ENCODE measurements around the gene DIPK1B. TPM values are rescaled to one million over a fixed set of nuclear protein-coding genes. Genes with fewer than 3 reads are reported as not detected.

DIPK1B gene
- polyA plus RNA-seq, 3 donors = 0.10 TPM; not detected in 2

DNA sequence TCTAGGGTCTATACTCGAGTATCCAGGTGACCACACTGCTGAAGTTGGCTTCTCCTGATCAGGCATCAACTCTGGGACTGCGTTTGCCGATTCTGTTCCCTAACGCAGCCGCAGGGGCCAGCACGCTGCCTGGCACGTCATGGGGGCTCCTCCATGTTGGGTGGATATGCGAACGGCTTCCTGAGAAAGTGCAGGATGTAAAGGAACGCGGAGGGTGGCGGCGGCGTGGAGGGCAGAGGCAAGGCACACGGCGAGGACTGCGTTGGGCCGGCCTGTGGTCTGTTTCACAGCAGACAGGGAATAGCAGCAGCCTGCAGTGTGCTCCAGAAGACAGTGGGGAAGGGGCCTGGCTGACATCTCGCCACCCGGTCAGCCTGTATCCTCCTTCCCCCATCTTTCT, 26.6 kb downstream of the DIPK1B start:
- H3K27ac ChIP-seq (ENCODE audit: low read depth in 1 of 2, low read length in 2 of 2) = no peak overlapping the region
- Mint-ChIP-seq H3K27me3 (ENCODE audit: low read depth in 3 of 3) (peaks cover 18 to 41% (median 31%) of the 10 kb centered on the region in 3 donors), H3K4me3 (peak overlapping the region in 1 of 2 donors; percentile 35), H3K9me3 (peaks cover 0 to 3% (median 0%) of the 10 kb centered on the region in 7 donors), H3K36me3 (no peaks in the 10 kb centered on the region), H3K4me1 (no peaks in the 10 kb centered on the region), H3K27ac (no peak overlapping the region)
- no peak for DNase-seq
- no peak overlapping the region for H3K9ac ChIP-seq (ENCODE audit: insufficient read depth, low read length, poor library complexity, severe bottlenecking)
- TF ChIP-seq, protein P1, sequence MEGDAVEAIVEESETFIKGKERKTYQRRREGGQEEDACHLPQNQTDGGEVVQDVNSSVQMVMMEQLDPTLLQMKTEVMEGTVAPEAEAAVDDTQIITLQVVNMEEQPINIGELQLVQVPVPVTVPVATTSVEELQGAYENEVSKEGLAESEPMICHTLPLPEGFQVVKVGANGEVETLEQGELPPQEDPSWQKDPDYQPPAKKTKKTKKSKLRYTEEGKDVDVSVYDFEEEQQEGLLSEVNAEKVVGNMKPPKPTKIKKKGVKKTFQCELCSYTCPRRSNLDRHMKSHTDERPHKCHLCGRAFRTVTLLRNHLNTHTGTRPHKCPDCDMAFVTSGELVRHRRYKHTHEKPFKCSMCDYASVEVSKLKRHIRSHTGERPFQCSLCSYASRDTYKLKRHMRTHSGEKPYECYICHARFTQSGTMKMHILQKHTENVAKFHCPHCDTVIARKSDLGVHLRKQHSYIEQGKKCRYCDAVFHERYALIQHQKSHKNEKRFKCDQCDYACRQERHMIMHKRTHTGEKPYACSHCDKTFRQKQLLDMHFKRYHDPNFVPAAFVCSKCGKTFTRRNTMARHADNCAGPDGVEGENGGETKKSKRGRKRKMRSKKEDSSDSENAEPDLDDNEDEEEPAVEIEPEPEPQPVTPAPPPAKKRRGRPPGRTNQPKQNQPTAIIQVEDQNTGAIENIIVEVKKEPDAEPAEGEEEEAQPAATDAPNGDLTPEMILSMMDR (IDR thresholded peaks at IDR 0.05) = no peak
- no peak overlapping the region for H3K4me3 ChIP-seq (replicated peaks in 1 of 3; ENCODE audit: low read depth in 2 of 3, low read length in 3 of 3)
- 96% methylated on average over 20 of the region's 20 CpGs for WGBS (ENCODE audit: insufficient coverage)
- H4K20me1 ChIP-seq (ENCODE audit: insufficient read depth, low read length) = no peaks in the 10 kb centered on the region
- no peaks in the 10 kb centered on the region for H3K79me2 ChIP-seq (ENCODE audit: insufficient read depth, low read length)
- H3K27me3 ChIP-seq (ENCODE audit: control insufficient read depth in 2 of 2, insufficient read depth in 2 of 2, low read length in 2 of 2) = peaks cover 5 to 24% of the 10 kb centered on the region in 2 donors
- no peaks in the 10 kb centered on the region for H3K9me3 ChIP-seq (replicated peaks in 1 of 2; ENCODE audit: control insufficient read depth in 1 of 2, insufficient read depth in 1 of 2, low read length in 2 of 2)
- no peak overlapping the region for H3K4me2 ChIP-seq (replicated peaks; ENCODE audit: extremely low read depth, low read length, poor library complexity, severe bottlenecking)
- H3K36me3 ChIP-seq (replicated peaks in 1 of 2; ENCODE audit: control insufficient read depth in 1 of 2, insufficient read depth in 2 of 2, low read length in 2 of 2) = no peaks in the 10 kb centered on the region
- H3K4me1 ChIP-seq (ENCODE audit: control insufficient read depth in 1 of 2, insufficient read depth in 2 of 2, low read length in 2 of 2) = no peaks in the 10 kb centered on the region
- intact Hi-C loops (cut with micrococcal nuclease) = no loop called here
- H2AFZ ChIP-seq (ENCODE audit: insufficient read depth, low read depth, low read length, poor library complexity, severe bottlenecking) = no peak overlapping the region

DNA sequence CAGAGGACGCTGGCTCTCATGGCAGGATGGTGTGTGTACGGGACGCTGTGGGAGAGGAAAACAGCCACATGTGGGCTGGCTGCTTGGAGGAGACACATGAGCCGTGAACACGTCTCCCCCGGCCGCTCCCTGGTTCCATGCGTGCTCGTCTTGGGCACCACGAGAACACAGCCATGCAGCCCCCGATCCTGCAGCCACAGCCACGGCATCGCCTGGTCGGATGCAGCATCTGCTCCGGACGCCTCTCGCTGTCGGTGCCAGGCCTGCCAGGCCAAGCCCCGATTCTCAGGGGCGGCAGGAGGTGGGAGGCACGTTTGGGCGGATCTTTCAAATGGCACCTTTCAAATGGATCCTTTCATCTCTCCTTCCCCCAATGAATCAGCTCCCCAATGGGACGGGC, 27.1 kb downstream of the DIPK1B start:
- TF ChIP-seq, protein P1 (IDR thresholded peaks at IDR 0.05) = no peak
- Histone ChIP-seq H3K9ac (ENCODE audit: insufficient read depth, low read length, poor library complexity, severe bottlenecking) (no peak overlapping the region), H3K27me3 (ENCODE audit: control insufficient read depth in 2 of 2, insufficient read depth in 2 of 2, low read length in 2 of 2) (peaks cover 5 to 24% of the 10 kb centered on the region in 2 donors), H3K4me2 (replicated peaks; ENCODE audit: extremely low read depth, low read length, poor library complexity, severe bottlenecking) (no peak overlapping the region), H3K27ac (ENCODE audit: low read depth in 1 of 2, low read length in 2 of 2) (no peak overlapping the region), H3K4me1 (ENCODE audit: control insufficient read depth in 1 of 2, insufficient read depth in 2 of 2, low read length in 2 of 2) (no peaks in the 10 kb centered on the region), H2AFZ (ENCODE audit: insufficient read depth, low read depth, low read length, poor library complexity, severe bottlenecking) (no peak overlapping the region), H3K79me2 (ENCODE audit: insufficient read depth, low read length) (no peaks in the 10 kb centered on the region), H4K20me1 (ENCODE audit: insufficient read depth, low read length) (no peaks in the 10 kb centered on the region), H3K4me3 (replicated peaks in 1 of 3; ENCODE audit: low read depth in 2 of 3, low read length in 3 of 3) (no peak overlapping the region), H3K9me3 (replicated peaks in 1 of 2; ENCODE audit: control insufficient read depth in 1 of 2, insufficient read depth in 1 of 2, low read length in 2 of 2) (no peaks in the 10 kb centered on the region), H3K36me3 (replicated peaks in 1 of 2; ENCODE audit: control insufficient read depth in 1 of 2, insufficient read depth in 2 of 2, low read length in 2 of 2) (no peaks in the 10 kb centered on the region)
- Mint-ChIP-seq H3K9me3 (peaks cover 0 to 3% (median 0%) of the 10 kb centered on the region in 7 donors), H3K27me3 (ENCODE audit: low read depth in 3 of 3) (peaks cover 18 to 41% (median 31%) of the 10 kb centered on the region in 3 donors), H3K4me3 (peak overlapping the region in 1 of 2 donors; percentile 35), H3K27ac (no peak overlapping the region), H3K36me3 (no peaks in the 10 kb centered on the region), H3K4me1 (no peaks in the 10 kb centered on the region)
- intact Hi-C loops (cut with micrococcal nuclease) = no loop called here
- 97% methylated on average over 18 of the region's 23 CpGs for WGBS (ENCODE audit: insufficient coverage)
- DNase-seq = no peak

Data from CD14-positive monocyte (primary cell).